Endothelial cell of umbilical vein (primary cell): ENCODE results near the gene TM4SF5. TPM values are rescaled to one million over a fixed set of nuclear protein-coding genes. Genes with fewer than 3 reads are reported as not detected.
"Not testable (repeated sequence)": the region's sequence is repeated elsewhere in the genome, so short reads cannot be mapped to it uniquely, and the experiment has no call there.

Experiments used
- BruUV-seq: library from RNA; stranded (reverse); fragments of 400-500 nt; replicated peaks from 2 replicates; lab custom pipeline; 2021; lab: Mats Ljungman, UMichigan
- CTCF ChIA-PET: fragments of 300-600, 350-600 bp; sonication (Branson Sonifier 250); formaldehyde crosslinking; loops from one replicate; lab custom pipeline; 2021; ENCODE audit warnings: antibody characterized with exemption, inconsistent platforms; lab: Charles Lee
- POLR2A ChIA-PET: fragments of 300-600, 350-600 bp; sonication (Branson Sonifier 250); formaldehyde crosslinking; loops from one replicate; lab custom pipeline; 2021; ENCODE audit warnings: antibody characterized with exemption, inconsistent platforms; lab: Charles Lee
- DNase-seq: peaks from one replicate; pipeline ENCODE4 v3.0.0-alpha.2; 2011; ENCODE audit warnings: low read depth, low spot score
- FAIRE-seq: peaks from 2 replicates; lab custom pipeline; 2011; peaks lifted over from hg19 to GRCh38; lab: Jason Lieb, UNC
- H2AFZ ChIP-seq: 2 replicates; pipeline ENCODE4 v1.6.0; 2012; ENCODE audit warnings: low read depth, low read length, control low read depth, inconsistent platforms
- H3K27ac ChIP-seq: 2 replicates; pipeline ENCODE4 v1.5.1; 2011; ENCODE audit warnings: low read depth, mild to moderate bottlenecking, control low read depth, low read length, moderate library complexity; ENCODE audit not compliant: insufficient read depth
- H3K27me3 ChIP-seq, 2 experiments: 2 replicates each; pipeline versions ENCODE4 v1.6.0 to v1.6.1; 2011; ENCODE audit warnings: low read length in 2 of 2, mixed read lengths in 1 of 2; ENCODE audit not compliant: control insufficient read depth in 2 of 2, insufficient read depth in 2 of 2
- H3K36me3 ChIP-seq, 2 experiments: 2 replicates in 1 of 2; 3 replicates in 1 of 2; pipeline ENCODE4 v1.5.1; 2011; ENCODE audit warnings: low read length in 2 of 2, mild to moderate bottlenecking in 1 of 2, moderate library complexity in 1 of 2; ENCODE audit not compliant: control insufficient read depth in 2 of 2, insufficient read depth in 2 of 2; ENCODE audit errors: extremely low read depth in 1 of 2
- H3K4me1 ChIP-seq: 3 replicates; pipeline ENCODE4 v1.5.1; 2011; ENCODE audit warnings: mild to moderate bottlenecking, low read length; ENCODE audit not compliant: control insufficient read depth, insufficient read depth; ENCODE audit errors: extremely low read depth
- H3K4me2 ChIP-seq: 2 replicates; pipeline ENCODE4 v1.6.1; 2011; ENCODE audit warnings: low read length, control low read depth, mixed read lengths; ENCODE audit not compliant: insufficient read depth
- H3K4me3 ChIP-seq, 3 experiments: fragments of 200-600 bp in 1 of 3; sonication (generic), shearing (Covaris generic) in 1 of 3; replicated peaks in 1 of 3; 2 replicates each; pipeline ENCODE4 v1.5.1; 2011 to 2016; ENCODE audit warnings: control low read depth in 3 of 3, low read length in 3 of 3, mild to moderate bottlenecking in 2 of 3, inconsistent platforms in 1 of 3, low read depth in 1 of 3, moderate library complexity in 1 of 3; ENCODE audit not compliant: insufficient read depth in 1 of 3
- H3K79me2 ChIP-seq: 2 replicates; pipeline ENCODE4 v1.6.0; 2012; ENCODE audit warnings: low read length, inconsistent platforms; ENCODE audit not compliant: control insufficient read depth, insufficient read depth
- H3K9ac ChIP-seq: replicated peaks from 2 replicates; pipeline ENCODE3; 2011; ENCODE audit warnings: low read length, control low read depth; ENCODE audit not compliant: insufficient read depth; ENCODE audit errors: extremely low read depth
- H3K9me1 ChIP-seq: replicated peaks from 3 replicates; pipeline ENCODE4 v1.6.0; 2011; ENCODE audit warnings: mild to moderate bottlenecking, low read length; ENCODE audit not compliant: control insufficient read depth, insufficient read depth; ENCODE audit errors: extremely low read depth
- H3K9me3 ChIP-seq: replicated peaks from 2 replicates; pipeline ENCODE4 v1.5.1; 2012; ENCODE audit warnings: low read length, inconsistent platforms; ENCODE audit not compliant: control insufficient read depth, insufficient read depth
- H4K20me1 ChIP-seq: replicated peaks from 2 replicates; pipeline ENCODE3; 2011; ENCODE audit warnings: mild to moderate bottlenecking, low read length; ENCODE audit not compliant: control insufficient read depth, insufficient read depth; ENCODE audit errors: extremely low read depth
- FOS ChIP-seq: IDR thresholded peaks from 2 replicates; pipeline ENCODE4 v1.6.1; 2011; ENCODE audit warnings: mild to moderate bottlenecking, low read length, moderate library complexity, borderline replicate concordance; ENCODE audit not compliant: insufficient read depth
- GATA2 ChIP-seq: IDR thresholded peaks from 2 replicates; pipeline ENCODE4 v1.7.0; 2011; ENCODE audit warnings: low read depth, mild to moderate bottlenecking, moderate library complexity, mixed read lengths, low read length; ENCODE audit not compliant: insufficient read length, insufficient read depth
- JUN ChIP-seq: IDR thresholded peaks from 2 replicates; pipeline ENCODE4 v1.6.1; 2011; ENCODE audit warnings: borderline replicate concordance, low read depth; ENCODE audit not compliant: insufficient read length, insufficient read depth
- MYC ChIP-seq: IDR thresholded peaks from one replicate; pipeline ENCODE4 v1.6.1; 2011; ENCODE audit warnings: mild to moderate bottlenecking, low read depth, low read length
- POLR2A ChIP-seq: IDR thresholded peaks from 2 replicates; pipeline ENCODE4 v1.6.1; 2012; ENCODE audit warnings: low read depth, mild to moderate bottlenecking, control low read depth, low read length
- dilution Hi-C: fragments of 300-500 bp; cut with MboI; formaldehyde crosslinking; loops from one replicate; pipeline ENCODE4 v1.15.0; 2019; ENCODE audit warnings: low sequenced_read_pairs; ENCODE audit not compliant: extremely low pct_ligation_motif_present
- intact Hi-C: fragments of 100-400 bp; cut with micrococcal nuclease; formaldehyde crosslinking; loops from one replicate; pipeline ENCODE4 v1.10.0; 2022
- polyA plus RNA-seq, 4 experiments: library from polyadenylated mRNA; depleted of rRNA in 3 of 4; stranded (reverse) in 3 of 4; unstranded in 1 of 4; fragments of >200 nt; gene quantifications; 2 replicates each; pipeline versions ENCODE4 v1.2.1 to v1.2.3, GENCODE V29; 2011 to 2012; ENCODE audit warnings: missing spikeins in 1 of 4
- total RNA-seq: library from RNA; stranded (reverse); gene quantifications from 2 replicates; pipeline ENCODE4 v1.2.3, GENCODE V29; 2021

The TM4SF5 gene
- total and polyA plus RNA-seq, 2 donors (not counting 3 experiments of a cell fraction or from before 2014, with no cell fraction given), result not detected

DNA sequence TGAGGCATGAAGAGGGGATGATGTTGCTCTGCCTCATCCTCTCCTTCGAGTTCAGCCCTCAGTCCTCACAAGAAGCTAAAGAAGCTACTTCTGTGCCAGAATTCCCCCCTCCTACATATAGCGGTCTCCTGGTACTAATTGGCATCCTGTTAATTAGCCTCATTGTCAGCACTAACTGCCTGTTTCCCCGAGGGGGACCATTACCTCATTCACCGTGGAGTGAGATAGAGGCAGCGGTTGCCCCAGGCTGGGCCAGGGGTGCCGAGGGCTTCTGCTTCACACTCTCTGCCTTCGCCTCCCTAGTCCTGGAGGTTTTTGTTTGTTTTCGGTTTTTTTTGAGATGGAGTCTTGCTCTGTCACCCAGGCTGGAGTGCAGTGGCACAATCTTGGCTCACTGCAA, 55.7 kb downstream of the TM4SF5 start:
- POLR2A ChIA-PET, result no interaction called here

GRCh38 chr17:4832829-4833177, 61.1 kb downstream of the TM4SF5 start:
- POLR2A ChIA-PET, FAIRE-seq: not testable (repeated sequence)

More for the DNA sequence above, 55.7 kb downstream of the TM4SF5 start:
- DNase-seq (no peak), FAIRE-seq (no peak)
- no peaks in the 10 kb centered on the region for H4K20me1 ChIP-seq
- intact Hi-C loops (no loop called here), dilution Hi-C loops (no loop called here)
- H3K9me3 ChIP-seq, result no peaks in the 10 kb centered on the region
- H3K9ac ChIP-seq, result no peak overlapping the region
- no peak overlapping the region for H3K27ac ChIP-seq
- H3K36me3 ChIP-seq, result peaks cover 0 to 3% of the 10 kb centered on the region in 2 experiments
- no peak overlapping the region for H3K4me3 ChIP-seq
- no peaks in the 10 kb centered on the region for H3K27me3 ChIP-seq
- H3K4me2 ChIP-seq, result no peak overlapping the region
- H2AFZ ChIP-seq, result no peak overlapping the region
- H3K9me1 ChIP-seq, result no peaks in the 10 kb centered on the region
- no peaks in the 10 kb centered on the region for H3K79me2 ChIP-seq
- no TSS peak for BruUV-seq
- no peaks in the 10 kb centered on the region for H3K4me1 ChIP-seq
- CTCF ChIA-PET, result interaction anchor here (1.0 kb wide), 1 partner anchor 54 kb away, joined by 3 read pairs; no protein-coding TSS in a partner anchor
- TF ChIP-seq MYC, result no peak
- no peak for TF ChIP-seq FOS
- no peak for TF ChIP-seq JUN
- no peak for TF ChIP-seq POLR2A
- TF ChIP-seq GATA2, result no peak

More at GRCh38 chr17:4832829-4833177, 61.1 kb downstream of the TM4SF5 start:
- H4K20me1 ChIP-seq, DNase-seq, H3K9me3 ChIP-seq, intact Hi-C loops, H3K36me3 ChIP-seq, BruUV-seq, H3K27me3 ChIP-seq, H3K9me1 ChIP-seq, dilution Hi-C loops: not testable (repeated sequence)
- peak overlapping the region in 2 of 3 experiments; percentile 26 to 79 for H3K4me3 ChIP-seq
- peak overlapping the region; percentile 90 for H3K9ac ChIP-seq
- peaks cover 35% of the 10 kb centered on the region for H3K79me2 ChIP-seq
- H2AFZ ChIP-seq, result peak overlapping the region; percentile 82
- peak overlapping the region; percentile 73 for H3K27ac ChIP-seq
- peak overlapping the region; percentile 65 for H3K4me2 ChIP-seq
- CTCF ChIA-PET, result interaction anchor here (0.9 to 2.1 kb wide), 3 partner anchors 14 to 123 kb away, joined by 3 to 8 read pairs (median 4); partner anchors contain the start of gene ARRB2
- H3K4me1 ChIP-seq, result peaks cover 12% of the 10 kb centered on the region

Other genes starting within 250 kb of the TM4SF5 start
- 78.1 and 79.2 TPM in 2 replicates for gene MYBBP1A, start 216.5 kb upstream of the TM4SF5 start, total RNA-seq
- gene MYBBP1A, start 216.5 kb upstream of the TM4SF5 start, polyA plus RNA-seq, result 26.8 and 29.3 TPM in 2 replicates
- gene GGT6, start 211.3 kb upstream of the TM4SF5 start, total RNA-seq, result not detected in 2 replicates
- gene GGT6, start 211.3 kb upstream of the TM4SF5 start, polyA plus RNA-seq, result not detected in 2 replicates
- gene SMTNL2, start 187.4 kb upstream of the TM4SF5 start, total RNA-seq, result not detected in 2 replicates
- not detected in 2 replicates for gene SMTNL2, start 187.4 kb upstream of the TM4SF5 start, polyA plus RNA-seq
- gene ALOX15, start 130.2 kb upstream of the TM4SF5 start, total RNA-seq, result not detected in 2 replicates
- gene ALOX15, start 130.2 kb upstream of the TM4SF5 start, polyA plus RNA-seq, result not detected in 2 replicates
- 58.5 and 63.9 TPM in 2 replicates for gene PELP1, start 67.7 kb upstream of the TM4SF5 start, total RNA-seq
- gene PELP1, start 67.7 kb upstream of the TM4SF5 start, polyA plus RNA-seq, result 26.8 and 41.2 TPM in 2 replicates
- gene ARRB2, start 61.3 kb upstream of the TM4SF5 start, total RNA-seq, result 21.3 and 25.2 TPM in 2 replicates
- gene ARRB2, start 61.3 kb upstream of the TM4SF5 start, polyA plus RNA-seq, result 18.6 and 19.1 TPM in 2 replicates
- gene MED11, start 40.5 kb upstream of the TM4SF5 start, total RNA-seq, result 11.7 and 12.9 TPM in 2 replicates
- 21.2 and 23.8 TPM in 2 replicates for gene MED11, start 40.5 kb upstream of the TM4SF5 start, polyA plus RNA-seq
- 0.44 TPM in 1 of 2 replicates, not detected in the other for gene ZMYND15, start 32.1 kb upstream of the TM4SF5 start, total RNA-seq
- 0.12 and 0.18 TPM in 2 replicates for gene ZMYND15, start 32.1 kb upstream of the TM4SF5 start, polyA plus RNA-seq
- gene CXCL16, start 32.0 kb upstream of the TM4SF5 start, total RNA-seq, result 4.8 and 5.4 TPM in 2 replicates
- 6.1 and 7.3 TPM in 2 replicates for gene CXCL16, start 32.0 kb upstream of the TM4SF5 start, polyA plus RNA-seq
- not detected in 2 replicates for gene VMO1, start 14.5 kb downstream of the TM4SF5 start, total RNA-seq
- gene VMO1, start 14.5 kb downstream of the TM4SF5 start, polyA plus RNA-seq, result 0.23 and 0.27 TPM in 2 replicates
- gene GLTPD2, start 17.1 kb downstream of the TM4SF5 start, total RNA-seq, result not detected in 2 replicates
- not detected in 2 replicates for gene GLTPD2, start 17.1 kb downstream of the TM4SF5 start, polyA plus RNA-seq
- gene PSMB6, start 24.3 kb downstream of the TM4SF5 start, total RNA-seq, result 203 and 214 TPM in 2 replicates
- gene PSMB6, start 24.3 kb downstream of the TM4SF5 start, polyA plus RNA-seq, result 598 and 599 TPM in 2 replicates
- gene PLD2, start 35.3 kb downstream of the TM4SF5 start, total RNA-seq, result 52.3 and 58.7 TPM in 2 replicates
- 53.6 and 54.7 TPM in 2 replicates for gene PLD2, start 35.3 kb downstream of the TM4SF5 start, polyA plus RNA-seq
- gene MINK1, start 61.5 kb downstream of the TM4SF5 start, total RNA-seq, result 87.5 and 89.4 TPM in 2 replicates
- gene MINK1, start 61.5 kb downstream of the TM4SF5 start, polyA plus RNA-seq, result 46.8 and 53.6 TPM in 2 replicates
- gene C17orf107, start 127.7 kb downstream of the TM4SF5 start, total RNA-seq, result 1.0 and 1.5 TPM in 2 replicates
- 0.68 and 0.86 TPM in 2 replicates for gene C17orf107, start 127.7 kb downstream of the TM4SF5 start, polyA plus RNA-seq
- 0.76 and 0.84 TPM in 2 replicates for gene CHRNE, start 131.2 kb downstream of the TM4SF5 start, total RNA-seq
- 1.1 and 1.3 TPM in 2 replicates for gene CHRNE, start 131.2 kb downstream of the TM4SF5 start, polyA plus RNA-seq
- not detected in 2 replicates for gene GP1BA, start 160.4 kb downstream of the TM4SF5 start, total RNA-seq
- gene GP1BA, start 160.4 kb downstream of the TM4SF5 start, polyA plus RNA-seq, result not detected in 2 replicates
- gene SLC25A11, start 168.2 kb downstream of the TM4SF5 start, total RNA-seq, result 50.2 and 58.2 TPM in 2 replicates
- 95.2 and 110 TPM in 2 replicates for gene SLC25A11, start 168.2 kb downstream of the TM4SF5 start, polyA plus RNA-seq
- gene RNF167, start 168.4 kb downstream of the TM4SF5 start, total RNA-seq, result 60.2 and 61.0 TPM in 2 replicates
- gene RNF167, start 168.4 kb downstream of the TM4SF5 start, polyA plus RNA-seq, result 87.6 and 121 TPM in 2 replicates
- gene PFN1, start 176.6 kb downstream of the TM4SF5 start, total RNA-seq, result 1,167 and 1,191 TPM in 2 replicates
- gene PFN1, start 176.6 kb downstream of the TM4SF5 start, polyA plus RNA-seq, result 1,577 and 1,770 TPM in 2 replicates
- 5.1 and 5.5 TPM in 2 replicates for gene ENO3, start 179.2 kb downstream of the TM4SF5 start, total RNA-seq
- gene ENO3, start 179.2 kb downstream of the TM4SF5 start, polyA plus RNA-seq, result 5.9 and 6.5 TPM in 2 replicates
- 65.1 and 75.2 TPM in 2 replicates for gene SPAG7, start 195.9 kb downstream of the TM4SF5 start, total RNA-seq
- gene SPAG7, start 195.9 kb downstream of the TM4SF5 start, polyA plus RNA-seq, result 58.4 and 68.6 TPM in 2 replicates
- 51.0 and 56.7 TPM in 2 replicates for gene CAMTA2, start 215.8 kb downstream of the TM4SF5 start, total RNA-seq
- 33.8 and 47.2 TPM in 2 replicates for gene CAMTA2, start 215.8 kb downstream of the TM4SF5 start, polyA plus RNA-seq
- 0.71 and 1.0 TPM in 2 replicates for gene INCA1, start 225.6 kb downstream of the TM4SF5 start, total RNA-seq
- 0.99 and 1.0 TPM in 2 replicates for gene INCA1, start 225.6 kb downstream of the TM4SF5 start, polyA plus RNA-seq
- 171 and 174 TPM in 2 replicates for gene KIF1C, start 226.1 kb downstream of the TM4SF5 start, total RNA-seq
- gene KIF1C, start 226.1 kb downstream of the TM4SF5 start, polyA plus RNA-seq, result 33.6 and 33.9 TPM in 2 replicates